ENCODE measurements around the gene MEF2C.

MEF2C gene

GRCh38 chr5:88716101-88716500 lies 166.9 kb downstream of the MEF2C start:
- Histone ChIP-seq H3K27me3 (ENCODE audit: insufficient read depth, low read length) (no peaks in the 10 kb centered on the region), H3K4me1 (ENCODE audit: insufficient read depth, low read length, severe bottlenecking) (no peaks in the 10 kb centered on the region), H3K9me3 (ENCODE audit: low read length) (no peaks in the 10 kb centered on the region), H3K27ac (ENCODE audit: low read depth, low read length, poor library complexity, severe bottlenecking) (no peak overlapping the region), H3K4me2 (ENCODE audit: low read length) (no peak overlapping the region), H3K79me2 (ENCODE audit: insufficient read depth, low read length) (no peaks in the 10 kb centered on the region), H2AFZ (ENCODE audit: low read length) (no peak overlapping the region), H3F3A (ENCODE audit: insufficient read depth, low read length) (no peaks in the 10 kb centered on the region; the same call in 1 of the 2 replicates), H3K36me3 (ENCODE audit: insufficient read depth, low read length) (peaks cover 30% of the 10 kb centered on the region), H3K4me3 (ENCODE audit: low read depth, low read length, poor library complexity, severe bottlenecking) (no peak overlapping the region), H3K9ac (ENCODE audit: low read length) (no peak overlapping the region), H3K9me2 (ENCODE audit: low read depth, low read length) (no peaks in the 10 kb centered on the region), H4K20me1 (ENCODE audit: insufficient read depth, low read length) (no peaks in the 10 kb centered on the region)
- no peak for TF ChIP-seq EZH2 (IDR thresholded peaks at IDR 0.05; ENCODE audit: borderline replicate concordance, low read length)
- no peak for TF ChIP-seq CTCF (IDR thresholded peaks at IDR 0.05; ENCODE audit: low read length)

- H3K4me3 ChIP-seq (ENCODE audit: low read depth, low read length, poor library complexity, severe bottlenecking): no peak overlapping the region
- no peak for TF ChIP-seq EZH2 (IDR thresholded peaks at IDR 0.05; ENCODE audit: borderline replicate concordance, low read length)
- TF ChIP-seq CTCF (IDR thresholded peaks at IDR 0.05; ENCODE audit: low read length): no peak
- H3K36me3 ChIP-seq (ENCODE audit: insufficient read depth, low read length): peaks cover 24% of the 10 kb centered on the region
- no peaks in the 10 kb centered on the region for H3K27me3 ChIP-seq (ENCODE audit: insufficient read depth, low read length)
- H3K79me2 ChIP-seq (ENCODE audit: insufficient read depth, low read length): no peaks in the 10 kb centered on the region
- H3K9me3 ChIP-seq (ENCODE audit: low read length): no peaks in the 10 kb centered on the region
- H3K4me1 ChIP-seq (ENCODE audit: insufficient read depth, low read length, severe bottlenecking): no peaks in the 10 kb centered on the region
- H3F3A ChIP-seq (ENCODE audit: insufficient read depth, low read length): no peaks in the 10 kb centered on the region; the same call in 1 of the 2 replicates
- H3K4me2 ChIP-seq (ENCODE audit: low read length): no peak overlapping the region
- H3K9me2 ChIP-seq (ENCODE audit: low read depth, low read length): no peaks in the 10 kb centered on the region
- no peaks in the 10 kb centered on the region for H4K20me1 ChIP-seq (ENCODE audit: insufficient read depth, low read length)
- H3K9ac ChIP-seq (ENCODE audit: low read length): no peak overlapping the region
- no peak overlapping the region for H3K27ac ChIP-seq (ENCODE audit: low read depth, low read length, poor library complexity, severe bottlenecking)
- H2AFZ ChIP-seq (ENCODE audit: low read length): no peak overlapping the region
Measured at GRCh38 chr5:88715503-88715902, 167.5 kb downstream of the MEF2C start.

- Histone ChIP-seq H2AFZ (ENCODE audit: low read length) (no peak overlapping the region), H3K4me1 (ENCODE audit: insufficient read depth, low read length, severe bottlenecking) (no peaks in the 10 kb centered on the region), H3F3A (ENCODE audit: insufficient read depth, low read length) (no peaks in the 10 kb centered on the region; the same call in 1 of the 2 replicates), H3K9me3 (ENCODE audit: low read length) (no peaks in the 10 kb centered on the region), H3K4me2 (ENCODE audit: low read length) (no peak overlapping the region), H4K20me1 (ENCODE audit: insufficient read depth, low read length) (no peaks in the 10 kb centered on the region), H3K27ac (ENCODE audit: low read depth, low read length, poor library complexity, severe bottlenecking) (no peak overlapping the region), H3K4me3 (ENCODE audit: low read depth, low read length, poor library complexity, severe bottlenecking) (no peak overlapping the region), H3K79me2 (ENCODE audit: insufficient read depth, low read length) (no peaks in the 10 kb centered on the region), H3K9me2 (ENCODE audit: low read depth, low read length) (no peaks in the 10 kb centered on the region), H3K36me3 (ENCODE audit: insufficient read depth, low read length) (peaks cover 7% of the 10 kb centered on the region), H3K9ac (ENCODE audit: low read length) (no peak overlapping the region), H3K27me3 (ENCODE audit: insufficient read depth, low read length) (no peaks in the 10 kb centered on the region)
- TF ChIP-seq EZH2 (IDR thresholded peaks at IDR 0.05; ENCODE audit: borderline replicate concordance, low read length): no peak
- no peak for TF ChIP-seq CTCF (IDR thresholded peaks at IDR 0.05; ENCODE audit: low read length)
Measured at GRCh38 chr5:88713818-88714217, 169.2 kb downstream of the MEF2C start.
